ENCODE measurements around the gene TSSK6.

Gene TSSK6

GRCh38 chr19:19502808-19503602, 12.3 kb downstream of the TSSK6 start:
- DNase-seq, result no peak

- DNase-seq, result no peak
Measured at GRCh38 chr19:19502281-19502680, 13.1 kb downstream of the TSSK6 start.

- DNase-seq, result no peak
Measured at GRCh38 chr19:19501798-19502197, 13.6 kb downstream of the TSSK6 start.

- no peak for DNase-seq
Measured at GRCh38 chr19:19500975-19501644, 14.2 kb downstream of the TSSK6 start.

- DNase-seq, result no peak
Measured at GRCh38 chr19:19499272-19499995, 15.9 kb downstream of the TSSK6 start.

- DNase-seq, result no peak
Measured at GRCh38 chr19:19498255-19498991, 16.9 kb downstream of the TSSK6 start.

GRCh38 chr19:19495614-19496603, 19.4 kb downstream of the TSSK6 start:
- no peak for DNase-seq

- no peak for DNase-seq
Measured at GRCh38 chr19:19493841-19494546, 21.4 kb downstream of the TSSK6 start.

GRCh38 chr19:19492026-19492610, 23.2 kb downstream of the TSSK6 start:
- no peak for DNase-seq

- DNase-seq, result no peak
Measured at GRCh38 chr19:19491321-19492025, 23.9 kb downstream of the TSSK6 start.

- peak; percentile 18 for DNase-seq
Measured at GRCh38 chr19:19490214-19490968, 25.0 kb downstream of the TSSK6 start.

GRCh38 chr19:19489804-19490204, 25.5 kb downstream of the TSSK6 start:
- no peak for DNase-seq

GRCh38 chr19:19488875-19489690, 26.3 kb downstream of the TSSK6 start:
- DNase-seq, result no peak

GRCh38 chr19:19487950-19488874, 27.1 kb downstream of the TSSK6 start:
- no peak for DNase-seq

- DNase-seq, result no peak
Measured at GRCh38 chr19:19487077-19487949, 28.0 kb downstream of the TSSK6 start.

Data from NCI-H2107 (cell line).